PFSK-1 (cell line): ENCODE data around the gene NPPC.

Source experiments
- POLR2AphosphoS5 ChIP-seq: IDR thresholded peaks from 2 replicates; pipeline ENCODE4 v1.6.1; 2012; ENCODE audit warnings: low read depth, mild to moderate bottlenecking, control low read depth, low read length, moderate library complexity
- REST ChIP-seq, 2 experiments: IDR thresholded peaks; 2 replicates each; pipeline versions ENCODE4 v1.6.1 to v1.8.0; 2011 to 2012; ENCODE audit warnings: low read depth in 2 of 2, low read length in 2 of 2, control low read depth in 1 of 2, inconsistent platforms in 1 of 2, mild to moderate bottlenecking in 1 of 2, moderate library complexity in 1 of 2; ENCODE audit not compliant: insufficient read depth in 1 of 2
- SIN3A ChIP-seq: IDR thresholded peaks from 2 replicates; pipeline ENCODE4 v1.6.1; 2012; ENCODE audit warnings: mild to moderate bottlenecking, low read length, moderate library complexity, borderline replicate concordance; ENCODE audit not compliant: insufficient read depth
- TAF1 ChIP-seq: IDR thresholded peaks from 2 replicates; pipeline ENCODE4 v1.6.1; 2012; ENCODE audit warnings: low read length, control low read depth, borderline replicate concordance; ENCODE audit not compliant: insufficient read depth

- TF ChIP-seq REST (IDR thresholded peaks at IDR 0.05; ENCODE audit: insufficient read depth in 1 of 2, low read depth in 2 of 2, low read length in 2 of 2) = no peak
- TF ChIP-seq SIN3A = no peak
- no peak for TF ChIP-seq POLR2AphosphoS5
- TF ChIP-seq TAF1 = no peak
Observed at GRCh38 chr2:231920366-231920765, 5.8 kb downstream of the NPPC start.
